Activated CD8-positive, alpha-beta memory T cell treated with anti-CD3 and anti-CD28 coated beads, Interleukin-2, amount 50 U/mL, for 1 hour (primary cell): Measurements from ENCODE around the gene GPR137.

Experiments used
- DNase-seq: peaks from one replicate; pipeline ENCODE4 v3.0.0-alpha.2; 2020; ENCODE audit errors: extremely low read depth

GPR137 gene

DNA sequence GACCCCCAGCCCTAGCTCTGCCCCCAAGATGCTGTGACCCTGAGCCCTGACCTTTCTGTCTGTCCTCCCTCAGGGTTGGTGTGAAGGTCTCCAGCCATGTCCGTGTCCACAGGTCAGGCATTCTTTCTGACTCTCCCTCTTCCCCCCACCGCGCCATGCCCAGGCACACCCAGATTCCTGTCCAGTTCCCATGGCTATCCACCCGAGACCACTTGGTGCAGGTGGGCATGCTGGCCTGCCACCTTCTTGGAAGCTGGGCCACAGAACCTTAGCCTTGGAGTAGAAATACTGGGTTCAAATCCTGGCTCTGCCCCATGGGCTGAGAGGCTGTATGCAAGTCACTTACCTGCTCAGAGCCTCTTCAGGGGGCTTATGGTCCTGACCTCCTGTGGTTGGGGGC is 36.6 kb upstream of the GPR137 start:
- no peak for DNase-seq

GRCh38 chr11:64249563-64250414 is 35.9 kb upstream of the GPR137 start:
- DNase-seq, result no peak

- no peak for DNase-seq
These were observed 35.1 kb upstream of the GPR137 start for GRCh38 chr11:64250415-64251015.

- no peak for DNase-seq
These were observed 34.5 kb upstream of the GPR137 start, which contains the start of gene PLCB3 for GRCh38 chr11:64251016-64251752. TSS of gene PLCB3 (plus strand) at chr11:64251530. CDS start at chr11:64251650, 120 bp downstream.

GRCh38 chr11:64251753-64252002 is 34.0 kb upstream of the GPR137 start:
- no peak for DNase-seq

DNA sequence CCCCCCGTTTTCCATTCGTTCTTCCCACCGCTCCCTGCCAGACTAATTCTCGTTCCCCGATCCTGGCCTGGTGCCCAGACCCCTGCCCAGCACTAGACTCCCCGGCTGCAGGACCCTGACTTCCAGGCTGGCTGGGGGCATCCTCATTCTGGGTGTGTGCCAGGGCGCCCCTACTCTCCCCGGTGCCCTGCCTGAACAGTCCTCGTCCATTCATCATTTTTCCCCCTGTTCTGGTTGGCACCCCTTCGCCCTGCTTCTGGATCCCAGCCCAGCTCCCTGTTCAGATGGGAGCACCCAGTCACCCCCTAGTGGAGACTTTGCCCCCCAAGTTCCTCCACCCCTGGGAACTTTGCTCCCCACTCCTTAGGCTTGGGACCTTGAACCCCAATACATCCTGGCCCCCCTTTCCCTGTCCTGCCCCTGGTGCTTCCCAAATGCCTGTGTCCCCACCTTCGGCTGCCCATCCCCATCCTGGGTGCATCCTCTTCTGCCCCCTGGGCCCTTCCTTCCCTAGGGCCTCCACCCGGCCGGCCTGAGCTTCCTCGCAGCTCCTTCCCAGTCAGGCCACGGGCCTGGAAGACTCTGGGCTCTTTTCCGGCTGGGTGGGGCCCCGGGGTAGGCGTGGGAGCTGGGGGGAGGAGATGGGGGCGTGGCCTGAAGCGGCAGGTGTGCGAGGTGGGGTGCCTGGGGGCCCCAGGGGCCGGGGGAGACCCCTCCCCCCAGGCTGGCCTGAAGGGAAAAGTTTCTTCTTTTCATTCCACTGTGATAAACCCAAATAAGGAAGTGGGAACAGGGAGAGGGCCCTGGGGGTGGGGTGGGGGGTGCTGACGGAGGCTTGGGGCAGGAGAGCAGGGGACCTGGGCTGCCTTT is 33.4 kb upstream of the GPR137 start:
- no peak for DNase-seq

GRCh38 chr11:64253043-64253442 is 32.6 kb upstream of the GPR137 start:
- no peak for DNase-seq

DNA sequence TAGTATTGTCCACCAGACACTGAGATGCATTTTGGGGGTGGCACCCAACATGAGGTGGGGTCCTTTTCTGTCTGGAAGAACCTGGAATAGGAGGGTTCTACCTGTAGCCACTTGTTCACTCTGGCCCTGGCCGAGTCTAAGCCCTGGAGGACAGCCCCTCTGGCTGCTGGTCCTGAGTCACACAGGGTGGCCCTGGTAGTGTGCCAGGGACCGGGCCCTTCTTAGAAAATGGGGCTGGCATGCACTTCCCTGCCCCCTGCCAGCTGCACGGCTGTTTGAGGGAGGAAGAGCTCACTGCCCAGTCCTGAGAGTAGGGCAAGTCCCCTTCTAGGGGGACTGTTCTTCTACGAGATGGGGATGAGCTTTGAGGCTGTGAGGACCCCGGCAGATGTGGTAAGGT is 32.2 kb upstream of the GPR137 start:
- no peak for DNase-seq

DNA sequence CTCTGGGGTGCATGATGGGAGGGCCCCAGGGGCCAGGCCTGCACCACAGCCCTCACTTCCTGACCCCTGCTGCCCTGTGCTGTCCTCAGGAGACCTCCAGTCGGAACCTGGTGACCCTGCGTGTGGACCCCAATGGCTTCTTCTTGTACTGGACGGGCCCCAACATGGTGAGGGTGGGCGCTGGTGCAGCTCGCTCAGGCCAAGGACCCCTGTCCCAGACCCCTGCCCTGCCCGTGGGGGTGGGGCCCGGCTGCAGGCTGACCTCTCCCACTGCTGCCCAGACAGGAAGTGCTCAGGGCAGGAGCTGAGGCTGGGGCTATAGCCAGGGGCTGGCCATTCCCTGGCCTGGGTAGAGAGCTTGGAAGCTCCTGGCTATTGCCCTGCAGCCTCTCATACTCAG is 31.3 kb upstream of the GPR137 start:
- DNase-seq, result no peak

DNA sequence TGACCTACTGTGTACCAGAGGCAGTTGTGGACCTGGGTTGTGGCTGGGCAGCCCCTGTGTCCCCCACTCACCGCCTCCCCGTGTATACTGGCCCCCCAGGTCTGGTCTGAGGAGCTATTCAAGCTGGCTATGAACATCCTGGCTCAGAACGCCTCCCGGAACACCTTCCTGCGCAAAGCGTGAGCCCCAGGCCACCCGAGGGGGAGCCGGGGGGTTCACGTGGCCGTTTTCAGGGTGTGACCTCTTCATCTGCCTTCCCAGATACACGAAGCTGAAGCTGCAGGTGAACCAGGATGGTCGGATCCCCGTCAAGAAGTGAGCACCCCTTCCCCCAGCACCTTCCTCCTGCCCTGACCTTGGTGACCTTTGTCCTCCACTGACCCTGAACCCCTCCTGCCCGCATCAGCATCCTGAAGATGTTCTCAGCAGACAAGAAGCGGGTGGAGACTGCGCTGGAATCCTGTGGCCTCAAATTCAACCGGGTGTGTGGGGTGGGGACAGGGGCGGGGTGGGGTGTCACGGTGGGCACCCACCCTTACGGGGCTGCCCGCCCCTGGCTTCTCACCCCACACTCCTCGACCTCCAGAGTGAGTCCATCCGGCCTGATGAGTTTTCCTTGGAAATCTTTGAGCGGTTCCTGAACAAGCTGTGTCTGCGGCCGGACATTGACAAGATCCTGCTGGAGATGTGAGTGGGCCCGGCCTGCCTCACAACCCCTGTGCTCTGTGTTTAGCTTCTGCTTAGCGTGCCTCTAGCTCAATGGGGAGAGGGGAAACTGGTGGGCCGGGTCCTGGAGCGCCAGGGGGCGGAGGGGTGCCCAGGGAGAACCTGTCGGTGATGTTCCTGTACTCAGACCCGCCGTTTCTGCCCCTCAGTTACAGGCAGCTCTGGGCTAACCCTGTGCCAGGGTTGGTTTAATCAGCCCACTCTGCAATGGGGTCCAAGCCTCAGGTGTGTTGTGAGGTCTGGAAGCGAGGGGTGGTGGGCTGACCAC is 30.2 kb upstream of the GPR137 start:
- no peak for DNase-seq

DNA sequence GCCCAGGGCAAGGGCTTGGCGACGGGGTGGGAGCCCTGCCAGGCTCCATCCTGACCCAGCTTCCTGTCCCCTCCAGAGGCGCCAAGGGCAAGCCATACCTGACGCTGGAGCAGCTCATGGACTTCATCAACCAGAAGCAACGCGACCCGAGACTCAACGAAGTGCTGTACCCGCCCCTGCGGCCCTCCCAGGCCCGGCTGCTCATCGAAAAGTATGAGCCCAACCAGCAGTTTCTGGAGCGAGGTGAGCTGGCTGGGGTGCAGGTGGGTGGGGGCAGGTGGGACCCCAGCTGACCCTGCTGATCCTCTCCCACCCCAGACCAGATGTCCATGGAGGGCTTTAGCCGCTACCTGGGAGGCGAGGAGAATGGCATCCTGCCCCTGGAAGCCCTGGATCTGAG is 29.3 kb upstream of the GPR137 start:
- no peak for DNase-seq

DNA sequence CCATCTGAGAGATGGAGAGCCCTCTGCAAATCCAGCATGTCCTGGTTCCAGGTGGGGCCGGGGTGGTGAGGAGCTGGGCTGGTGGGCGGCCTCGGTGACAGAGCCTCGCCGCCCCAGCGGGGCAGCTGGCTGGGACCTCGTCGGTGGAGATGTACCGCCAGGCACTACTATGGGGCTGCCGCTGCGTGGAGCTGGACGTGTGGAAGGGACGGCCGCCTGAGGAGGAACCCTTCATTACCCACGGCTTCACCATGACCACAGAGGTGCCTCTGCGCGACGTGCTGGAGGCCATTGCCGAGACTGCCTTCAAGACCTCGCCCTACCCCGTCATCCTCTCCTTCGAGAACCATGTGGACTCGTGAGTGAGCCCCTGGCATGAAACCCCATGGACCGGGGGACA is 27.3 kb upstream of the GPR137 start:
- no peak for DNase-seq

DNA sequence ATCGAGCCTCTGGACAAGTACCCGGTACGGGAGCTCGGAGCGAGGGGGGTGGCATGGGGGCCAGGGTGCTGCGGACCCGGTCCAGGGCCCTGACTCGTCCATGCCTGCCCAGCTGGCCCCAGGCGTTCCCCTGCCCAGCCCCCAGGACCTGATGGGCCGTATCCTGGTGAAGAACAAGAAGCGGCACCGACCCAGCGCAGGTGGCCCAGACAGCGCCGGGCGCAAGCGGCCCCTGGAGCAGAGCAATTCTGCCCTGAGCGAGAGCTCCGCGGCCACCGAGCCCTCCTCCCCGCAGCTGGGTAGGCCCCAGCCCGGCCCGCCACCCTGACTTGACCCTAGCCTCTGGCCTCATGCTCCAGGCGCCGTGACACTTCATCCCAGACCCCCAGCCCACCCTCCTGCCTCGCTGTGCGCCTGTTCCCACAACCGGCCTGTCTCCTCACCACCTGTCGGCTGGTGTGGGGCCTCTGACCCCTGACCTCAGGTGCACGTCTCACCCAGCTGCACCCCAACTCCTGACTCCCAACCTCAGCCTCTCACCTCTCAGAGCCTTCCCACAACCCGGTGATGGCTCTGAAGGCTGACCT is 26.6 kb upstream of the GPR137 start:
- DNase-seq, result no peak

GRCh38 chr11:64259533-64260067 is 26.0 kb upstream of the GPR137 start:
- no peak for DNase-seq

- no peak for DNase-seq
These were observed 25.4 kb upstream of the GPR137 start for GRCh38 chr11:64260147-64260708.

GRCh38 chr11:64261556-64262080 is 24.0 kb upstream of the GPR137 start:
- no peak for DNase-seq

GRCh38 chr11:64262271-64263002 is 23.2 kb upstream of the GPR137 start:
- no peak for DNase-seq

GRCh38 chr11:64263021-64263946 is 22.4 kb upstream of the GPR137 start:
- no peak for DNase-seq
